HG03378 (cell line): ENCODE measurements around the gene URGCP.

Source experiments
- ATAC-seq: cut with Tn5 transposase; IDR thresholded peaks from one replicate; pipeline ENCODE4 v1.9.1; 2021; ENCODE audit warnings: mild to moderate bottlenecking, moderate library complexity; ENCODE audit not compliant: unreplicated experiment

URGCP gene, protein sequence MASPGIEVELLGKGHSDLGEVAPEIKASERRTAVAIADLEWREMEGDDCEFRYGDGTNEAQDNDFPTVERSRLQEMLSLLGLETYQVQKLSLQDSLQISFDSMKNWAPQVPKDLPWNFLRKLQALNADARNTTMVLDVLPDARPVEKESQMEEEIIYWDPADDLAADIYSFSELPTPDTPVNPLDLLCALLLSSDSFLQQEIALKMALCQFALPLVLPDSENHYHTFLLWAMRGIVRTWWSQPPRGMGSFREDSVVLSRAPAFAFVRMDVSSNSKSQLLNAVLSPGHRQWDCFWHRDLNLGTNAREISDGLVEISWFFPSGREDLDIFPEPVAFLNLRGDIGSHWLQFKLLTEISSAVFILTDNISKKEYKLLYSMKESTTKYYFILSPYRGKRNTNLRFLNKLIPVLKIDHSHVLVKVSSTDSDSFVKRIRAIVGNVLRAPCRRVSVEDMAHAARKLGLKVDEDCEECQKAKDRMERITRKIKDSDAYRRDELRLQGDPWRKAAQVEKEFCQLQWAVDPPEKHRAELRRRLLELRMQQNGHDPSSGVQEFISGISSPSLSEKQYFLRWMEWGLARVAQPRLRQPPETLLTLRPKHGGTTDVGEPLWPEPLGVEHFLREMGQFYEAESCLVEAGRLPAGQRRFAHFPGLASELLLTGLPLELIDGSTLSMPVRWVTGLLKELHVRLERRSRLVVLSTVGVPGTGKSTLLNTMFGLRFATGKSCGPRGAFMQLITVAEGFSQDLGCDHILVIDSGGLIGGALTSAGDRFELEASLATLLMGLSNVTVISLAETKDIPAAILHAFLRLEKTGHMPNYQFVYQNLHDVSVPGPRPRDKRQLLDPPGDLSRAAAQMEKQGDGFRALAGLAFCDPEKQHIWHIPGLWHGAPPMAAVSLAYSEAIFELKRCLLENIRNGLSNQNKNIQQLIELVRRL

DNA sequence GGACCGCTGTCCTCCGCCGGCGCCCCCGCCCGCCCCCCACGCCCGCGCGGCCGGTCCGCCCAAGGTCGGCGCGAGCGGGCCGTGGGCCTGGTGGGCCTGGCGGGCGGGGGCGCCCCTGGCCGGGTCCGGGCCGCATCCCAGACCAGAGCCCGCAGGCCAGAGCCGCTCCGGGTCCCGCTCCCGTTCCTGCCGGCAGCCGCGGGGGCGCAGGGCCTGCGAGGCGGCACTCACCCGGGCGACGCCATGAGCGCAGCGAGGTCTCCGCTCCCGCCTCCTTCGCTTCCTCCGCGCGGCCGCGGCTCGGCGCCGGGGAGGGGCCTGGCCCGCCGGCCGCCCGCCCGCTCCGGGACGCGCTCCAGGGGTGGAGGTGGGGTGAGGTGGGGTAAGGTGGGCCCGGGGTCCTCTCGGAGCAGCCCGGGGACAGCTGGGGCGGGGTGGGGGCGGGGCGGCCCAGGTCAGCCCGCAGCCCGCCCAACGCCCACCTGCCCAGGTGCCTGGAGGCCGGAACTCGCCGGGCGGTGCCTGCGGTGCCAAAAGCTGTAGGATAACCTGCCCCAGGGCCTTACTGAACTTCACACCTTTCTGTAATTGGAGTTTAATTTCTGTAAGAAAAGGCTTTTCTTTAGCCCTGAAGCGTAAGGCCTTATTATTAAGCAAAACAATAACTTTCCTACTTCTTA is at the start of gene URGCP:
Gene URGCP, minus strand, starts transcription at position 266 of the 680 bp plus-strand sequence. Its CDS starts 21 bp downstream, at position 245.
- ATAC-seq: no peak

DNA sequence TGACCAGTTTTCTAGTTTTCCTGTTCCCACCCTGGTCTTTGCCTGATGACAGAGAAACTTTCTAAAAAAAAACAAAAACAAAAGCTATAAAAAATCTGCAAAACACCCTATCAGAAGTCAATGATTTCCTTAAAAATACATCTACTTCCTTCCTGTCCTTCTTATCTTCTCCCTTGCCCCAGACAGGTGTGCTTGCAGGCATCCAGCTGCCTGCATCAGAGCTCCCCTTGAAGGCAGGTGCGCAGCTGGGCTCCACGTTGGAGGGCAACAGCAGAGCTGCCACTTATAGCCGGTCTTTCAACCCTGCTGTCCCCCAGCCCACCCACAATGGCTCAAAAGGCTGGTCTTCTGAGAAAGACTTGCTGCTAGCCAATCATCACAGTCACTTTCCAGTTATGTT is 49.6 kb upstream of the URGCP start:
- no peak for ATAC-seq

DNA sequence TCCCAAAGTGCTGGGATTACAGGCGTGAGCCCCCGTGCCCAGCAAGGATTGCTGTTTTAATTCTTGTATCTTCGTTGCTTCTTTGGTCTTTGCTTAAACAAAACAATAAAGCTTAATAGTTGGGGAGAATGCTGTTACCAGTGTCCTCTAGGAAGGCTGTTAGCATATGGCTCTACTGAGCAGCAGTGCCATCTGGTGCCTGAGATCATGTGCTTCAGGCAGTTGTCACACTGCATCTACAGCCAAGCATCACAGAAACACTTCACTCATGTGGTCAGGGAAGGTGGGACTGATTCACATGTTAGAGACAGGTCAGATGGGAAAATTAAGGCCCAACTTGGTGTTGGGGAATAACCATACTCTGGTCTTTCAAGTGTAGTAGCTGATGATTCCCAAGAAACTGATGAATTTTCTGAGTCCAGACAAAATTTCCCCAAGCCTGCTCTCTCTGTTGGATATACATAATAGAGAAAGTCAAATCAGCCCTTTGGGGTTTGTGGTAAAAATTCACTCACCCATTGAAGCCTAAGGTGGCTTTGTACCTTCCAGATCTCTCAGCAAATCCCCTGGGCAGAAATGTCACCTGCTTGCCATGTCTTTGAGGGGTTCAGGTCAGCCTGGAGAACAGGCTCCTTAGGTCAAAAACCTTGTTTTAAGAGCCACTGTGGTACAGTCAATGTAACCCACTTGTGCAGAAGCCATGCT is 48.3 kb upstream of the URGCP start:
- no peak for ATAC-seq

DNA sequence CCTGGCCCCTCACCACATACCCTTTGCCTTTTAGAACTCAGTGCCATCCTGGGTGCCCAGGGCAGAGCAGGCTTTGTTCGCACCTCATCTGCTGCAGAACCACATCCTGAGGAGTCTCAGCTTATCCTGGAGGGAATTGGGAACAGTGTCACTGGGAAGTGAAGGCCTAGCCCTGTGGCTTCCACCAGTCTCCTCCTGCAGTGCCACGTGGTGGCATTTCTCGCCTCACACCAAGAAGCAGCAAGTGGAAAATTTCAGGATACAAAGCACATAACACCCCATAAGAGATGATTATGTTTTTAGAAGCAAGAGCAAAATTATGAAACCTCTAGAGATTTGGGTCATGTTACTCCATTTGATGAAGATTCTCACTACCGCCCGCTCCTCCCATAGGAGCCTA is 46.7 kb upstream of the URGCP start:
- no peak for ATAC-seq

DNA sequence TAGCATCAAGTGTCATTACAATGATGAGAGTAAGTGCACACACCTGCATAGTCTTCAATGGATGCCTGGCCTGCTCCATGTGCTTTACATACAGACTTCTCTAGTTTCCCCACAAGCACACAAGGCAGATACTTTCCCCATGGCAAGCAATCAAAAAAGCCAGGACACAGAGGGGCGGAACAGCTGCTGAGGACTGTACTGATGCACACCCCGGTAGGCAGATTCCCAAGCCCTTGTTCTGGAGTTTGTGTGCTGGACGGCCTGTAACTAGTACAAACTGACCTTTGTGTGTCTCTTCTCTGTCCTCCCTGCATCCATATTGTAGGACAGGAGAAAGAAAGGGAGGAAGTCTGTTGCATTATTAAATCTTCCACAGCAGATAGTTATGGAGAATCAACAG is 45.6 kb upstream of the URGCP start:
- no peak for ATAC-seq

DNA sequence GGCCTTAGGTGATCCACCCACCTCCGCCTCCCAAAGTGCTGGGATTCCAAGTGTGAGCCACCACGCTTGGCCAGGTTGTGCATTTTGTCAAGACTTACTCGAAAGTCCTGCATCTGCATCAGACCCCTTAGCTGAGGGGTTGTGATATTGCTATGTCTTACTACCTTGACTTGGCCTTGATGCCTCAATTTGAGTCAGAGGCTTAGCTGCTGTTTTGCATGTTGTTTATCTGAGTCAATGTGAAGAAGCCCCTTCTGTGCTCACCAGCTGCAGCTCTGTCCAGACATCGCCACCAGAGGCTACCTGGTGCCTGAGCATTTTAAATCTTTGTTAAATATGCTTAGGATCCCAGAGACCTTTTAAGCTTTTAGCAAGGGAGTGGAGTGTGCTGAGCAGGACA is 37.9 kb upstream of the URGCP start:
- no peak for ATAC-seq

DNA sequence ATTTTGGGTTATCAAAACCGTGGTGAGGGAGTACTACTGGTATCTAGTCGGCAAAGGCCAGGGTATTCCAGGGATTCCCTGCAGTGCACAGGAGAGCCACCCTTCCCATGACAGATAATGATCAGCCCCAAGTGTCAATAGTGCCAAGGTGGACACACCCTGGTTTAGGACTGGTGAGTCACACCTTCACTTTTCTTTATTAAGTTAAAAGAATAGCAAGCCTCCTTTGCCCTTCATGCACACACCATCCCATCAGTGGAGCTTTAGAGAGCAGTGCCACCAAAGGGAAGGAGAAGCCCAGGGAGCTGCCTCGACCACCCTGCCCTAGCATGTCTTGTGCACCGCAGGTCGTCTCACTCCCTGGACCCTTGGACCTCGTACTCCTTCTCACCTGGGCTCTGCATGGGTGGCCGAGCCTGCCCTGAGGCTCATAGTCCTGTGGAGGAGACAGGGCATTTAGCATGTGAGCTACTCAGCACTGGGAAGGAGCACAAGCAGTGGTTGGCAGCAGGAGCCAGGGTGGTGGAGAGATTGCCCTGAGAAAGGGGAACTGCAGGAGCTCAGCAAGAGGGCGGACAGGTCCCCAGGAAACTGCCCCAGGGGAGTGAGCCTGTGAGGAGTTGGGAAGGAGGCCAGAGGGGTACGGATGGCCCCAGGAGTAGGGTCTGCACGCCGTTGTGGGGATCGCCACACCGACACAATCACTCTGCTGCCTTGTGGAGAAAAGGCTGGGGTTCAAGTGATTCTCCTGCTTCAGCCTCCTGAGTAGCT is 37.2 kb upstream of the URGCP start:
- ATAC-seq: no peak

DNA sequence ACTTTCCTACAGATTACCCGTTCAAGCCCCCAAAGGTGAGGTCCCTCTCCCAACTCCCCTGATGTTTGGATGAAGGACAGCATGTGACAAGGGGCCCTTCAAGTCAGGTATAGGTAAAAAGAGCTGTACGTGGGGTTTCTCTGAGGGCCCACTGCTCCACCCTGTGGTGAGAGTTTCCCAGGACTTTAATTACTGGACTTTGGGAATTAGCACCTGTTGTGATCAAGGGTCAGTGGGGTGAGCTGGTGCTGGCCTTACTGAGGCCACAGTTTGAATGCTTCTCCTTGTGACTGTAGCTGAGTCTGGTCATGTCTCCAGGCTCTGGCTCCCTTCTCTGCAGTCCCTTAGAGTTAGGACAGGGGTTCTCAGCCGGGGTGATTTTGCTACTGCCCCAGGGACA is 36.6 kb upstream of the URGCP start:
- no peak for ATAC-seq

DNA sequence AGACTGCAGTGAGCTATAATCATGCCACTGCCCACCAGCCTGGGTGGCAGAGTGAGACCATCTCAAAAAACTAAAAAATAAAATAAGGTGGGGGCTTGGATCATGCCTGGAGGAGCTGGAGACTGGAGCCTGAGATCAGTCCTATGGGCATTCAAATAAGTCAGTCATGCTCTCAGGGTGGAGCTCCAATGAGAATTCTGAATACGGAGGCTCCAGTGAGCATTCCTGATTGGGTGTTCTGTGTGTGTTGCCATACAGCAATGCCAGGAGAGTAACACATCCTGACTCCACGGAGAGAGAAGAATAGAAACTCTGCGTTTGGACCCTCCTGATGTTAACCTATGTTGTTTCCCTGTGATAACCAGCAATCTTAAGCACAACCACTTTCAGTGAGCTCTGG is 35.9 kb upstream of the URGCP start:
- ATAC-seq: no peak

DNA sequence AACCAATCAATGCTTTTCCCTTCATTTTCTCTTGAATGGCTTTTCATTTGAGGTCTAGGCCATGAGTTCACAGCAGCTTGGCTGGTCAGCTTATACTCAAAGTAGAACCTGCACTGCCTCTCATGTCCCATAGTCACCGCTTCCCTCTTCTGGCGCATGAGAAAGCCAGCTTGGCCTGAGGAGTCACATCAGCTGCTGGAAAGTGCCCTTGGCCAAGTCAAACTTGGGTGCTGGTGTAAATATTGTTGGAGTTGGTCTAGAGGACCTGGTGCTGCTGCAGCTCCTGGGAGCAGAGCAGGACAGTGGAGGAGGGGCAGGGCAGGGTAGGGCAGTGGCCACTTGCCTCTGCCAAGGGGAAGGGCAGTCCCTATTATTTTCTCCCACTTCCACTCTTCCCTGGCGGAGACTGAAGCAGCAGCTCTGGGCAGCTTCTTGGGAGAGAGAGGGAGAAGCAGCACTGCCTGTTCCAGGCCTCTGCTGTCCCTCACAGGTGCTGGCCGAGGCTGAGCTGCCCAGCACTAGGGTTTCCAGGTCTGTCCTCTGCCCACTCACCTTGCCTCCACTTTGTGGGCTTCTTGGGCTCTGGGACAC is 32.6 kb upstream of the URGCP start:
- no peak for ATAC-seq

DNA sequence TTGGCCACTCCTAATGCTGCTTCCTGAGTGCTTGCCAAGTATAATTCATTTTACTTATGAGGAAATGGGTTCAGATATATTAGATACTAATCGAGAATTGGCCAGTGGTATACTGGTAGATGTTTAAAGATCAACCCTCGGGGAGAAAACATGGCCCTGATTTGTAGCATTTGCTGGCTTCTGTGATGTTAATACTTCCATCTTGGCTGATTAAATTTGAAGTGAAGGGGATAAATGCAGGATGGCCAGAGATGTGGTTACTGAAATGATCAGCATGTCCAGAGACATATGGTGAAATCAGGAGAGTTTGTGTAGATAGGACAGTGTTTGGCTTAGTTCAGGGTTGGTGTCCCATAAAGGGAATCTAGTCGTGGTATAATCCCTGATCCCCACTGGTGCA is 31.0 kb upstream of the URGCP start:
- no peak for ATAC-seq

DNA sequence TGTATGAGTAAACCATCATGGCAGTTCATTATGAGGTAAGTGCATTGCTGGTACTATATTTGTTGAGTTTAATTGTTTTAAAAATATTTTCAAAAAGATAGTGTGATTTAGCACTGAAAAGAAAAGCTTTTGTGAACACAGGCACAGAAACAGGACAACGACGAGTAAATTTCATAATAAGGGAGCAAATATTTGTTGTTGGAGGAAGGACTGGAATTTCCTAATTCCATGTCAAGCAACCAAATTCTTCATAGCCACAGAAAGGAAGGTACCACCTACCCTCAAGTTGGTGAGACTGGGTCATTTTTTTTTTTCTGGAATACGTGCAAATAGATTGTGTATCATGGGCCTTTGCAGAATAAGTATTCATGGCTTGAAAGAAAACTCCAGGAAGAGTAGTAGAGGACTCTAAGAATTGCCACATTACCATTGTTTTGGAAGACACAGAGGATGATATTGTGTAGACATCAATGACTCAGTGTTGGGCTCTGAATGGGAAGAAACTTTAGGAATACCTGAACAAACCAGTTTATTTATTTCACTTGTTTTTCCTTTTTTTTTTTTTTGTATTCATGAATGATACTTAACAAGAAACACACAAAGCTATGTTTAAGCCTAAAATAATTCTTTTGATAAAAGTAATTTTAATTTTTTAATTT is 27.6 kb upstream of the URGCP start:
- no peak for ATAC-seq

DNA sequence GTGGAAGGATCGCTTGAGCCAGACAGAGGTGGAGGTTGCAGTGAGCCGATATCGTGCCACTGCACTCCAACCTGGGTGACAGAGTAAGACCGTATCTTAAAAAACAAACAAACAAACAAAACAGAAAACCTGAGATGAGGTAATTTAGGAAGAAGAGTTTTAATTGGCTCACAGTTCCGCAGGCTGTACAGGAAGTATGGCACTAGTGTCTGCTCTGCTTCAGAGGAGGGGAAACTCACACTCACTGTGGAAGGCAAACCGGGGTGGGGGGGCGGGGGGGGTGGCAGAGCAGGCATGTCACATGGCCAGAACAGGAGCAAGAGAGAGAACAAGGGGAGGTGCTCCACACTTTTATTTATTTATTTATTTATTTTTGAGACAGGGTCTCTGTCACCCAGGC is 24.9 kb upstream of the URGCP start:
- ATAC-seq: no peak

DNA sequence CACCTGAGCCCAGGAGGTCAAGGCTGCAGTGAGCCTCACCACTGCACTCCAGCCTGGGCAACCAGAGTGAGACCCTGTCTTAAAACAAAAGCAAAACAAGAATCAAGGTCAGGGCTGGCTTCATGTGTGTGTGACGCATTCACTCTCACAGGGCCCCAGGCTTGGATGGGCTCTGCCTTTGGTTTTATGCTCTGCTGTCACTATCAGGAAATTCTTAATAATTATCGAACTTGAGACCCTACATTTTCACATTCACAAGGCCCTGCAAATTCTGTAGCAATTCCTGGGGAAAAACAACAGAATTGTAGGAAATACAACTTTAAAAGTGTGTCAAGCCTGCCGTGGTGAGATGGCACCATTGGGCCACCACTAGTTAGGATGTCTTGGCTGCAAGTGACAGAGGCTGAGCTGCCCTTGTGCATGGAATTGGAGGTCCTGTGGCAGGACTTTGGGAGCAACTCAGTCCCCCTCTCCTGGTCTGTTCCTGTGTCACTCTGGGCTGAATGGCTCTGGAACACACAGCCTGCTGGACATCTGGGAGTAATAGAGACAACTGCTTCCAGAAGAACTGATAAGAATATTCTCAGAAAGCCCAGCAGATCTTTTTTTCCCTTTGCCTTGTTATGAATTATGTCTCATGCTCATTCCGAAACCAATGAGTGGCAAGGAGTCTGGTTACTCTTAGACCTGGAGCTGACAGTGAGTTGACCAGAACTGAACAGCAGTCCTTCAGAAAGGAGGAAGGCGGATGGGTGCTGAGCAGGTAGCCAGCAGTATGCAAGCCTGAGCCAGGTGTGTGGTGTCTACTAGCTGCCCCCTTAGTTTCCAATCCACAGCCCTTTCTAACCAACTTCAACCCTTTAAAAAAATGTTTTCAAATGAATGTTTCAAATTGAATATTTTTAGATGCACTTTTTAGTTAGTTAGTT is 23.4 kb upstream of the URGCP start:
- no peak for ATAC-seq

DNA sequence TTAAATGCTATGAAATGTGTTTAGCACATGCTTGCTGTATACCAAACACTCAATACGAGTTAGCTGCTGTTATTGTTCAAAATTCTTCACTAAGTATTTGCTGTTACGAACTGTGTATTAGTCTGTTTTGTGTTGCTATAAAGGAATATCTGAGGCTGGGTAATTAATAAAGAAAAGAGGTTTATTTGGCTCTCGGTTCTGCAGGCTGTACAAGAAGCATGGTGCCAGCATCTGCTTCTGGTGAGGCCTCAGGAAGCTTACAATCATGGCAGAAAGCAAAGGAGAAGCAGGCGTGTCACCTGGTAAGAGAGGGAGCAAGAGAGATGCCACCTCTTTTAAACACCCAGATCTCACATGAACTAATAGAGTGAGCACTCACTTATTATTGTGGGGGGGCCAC is 21.4 kb upstream of the URGCP start:
- ATAC-seq: no peak

DNA sequence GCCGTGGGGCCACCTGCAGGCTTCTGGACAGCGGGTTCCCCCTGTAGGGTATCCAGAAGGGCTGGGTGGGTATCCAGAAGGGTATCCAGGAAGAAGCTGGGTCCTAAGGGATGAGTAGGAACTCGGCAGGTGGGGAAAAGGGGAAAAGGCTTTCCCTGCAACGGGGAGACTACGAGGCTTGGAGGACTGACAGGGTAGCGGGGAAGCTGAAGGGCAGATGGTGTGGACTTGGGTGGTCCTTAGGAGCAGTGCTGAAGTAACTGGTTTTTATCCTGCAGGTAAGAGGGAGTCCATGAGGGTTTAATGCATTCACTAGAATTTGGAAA is 20.4 kb upstream of the URGCP start:
- ATAC-seq: peak; percentile 9

DNA sequence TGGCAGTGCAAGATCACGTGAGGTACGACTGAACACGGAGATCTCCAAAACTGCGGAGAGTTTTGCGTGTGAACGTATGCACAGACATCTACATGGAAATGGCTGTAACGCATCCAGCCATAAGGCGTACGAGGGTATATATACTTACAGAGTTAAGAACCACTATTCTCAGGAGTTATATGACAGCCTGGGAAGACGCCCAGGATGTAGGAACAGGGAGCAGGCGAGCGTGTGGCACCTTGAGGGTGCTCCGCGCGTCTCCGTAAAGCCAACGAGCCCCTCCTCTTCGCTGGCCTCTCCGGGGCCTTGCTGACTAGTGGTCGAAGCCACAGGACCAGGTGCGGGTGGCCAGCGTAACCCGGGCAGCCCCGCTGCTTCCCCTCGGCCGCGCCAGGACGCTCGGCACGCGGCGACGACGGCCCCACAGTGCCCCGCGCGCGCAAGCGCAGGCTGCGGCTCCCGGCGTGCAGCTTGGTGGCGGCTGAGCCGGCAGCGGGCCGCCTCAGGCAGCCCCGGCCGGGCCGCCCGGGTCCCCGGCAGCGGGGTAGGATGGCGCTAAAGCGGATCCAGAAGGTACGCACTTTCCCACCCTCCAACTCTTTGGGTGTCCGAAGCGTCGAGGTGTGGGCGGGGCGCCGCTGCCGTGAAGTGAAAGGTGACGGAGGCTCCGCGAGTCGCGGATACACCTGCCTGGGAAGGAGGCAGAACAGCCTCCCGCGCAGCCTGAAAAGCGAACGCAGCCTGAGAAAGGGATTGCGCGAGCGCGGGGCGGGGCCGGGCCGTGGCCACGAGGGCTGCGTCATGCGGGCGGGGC is 19.8 kb upstream of the URGCP start, which contains the start of gene UBE2D4:
Gene UBE2D4, plus strand, starts transcription at position 453 of the 814 bp plus-strand sequence. Its CDS starts 97 bp downstream, at position 550.
- peak; percentile 81 for ATAC-seq
